ENCODE results near the gene KIT.

DNA sequence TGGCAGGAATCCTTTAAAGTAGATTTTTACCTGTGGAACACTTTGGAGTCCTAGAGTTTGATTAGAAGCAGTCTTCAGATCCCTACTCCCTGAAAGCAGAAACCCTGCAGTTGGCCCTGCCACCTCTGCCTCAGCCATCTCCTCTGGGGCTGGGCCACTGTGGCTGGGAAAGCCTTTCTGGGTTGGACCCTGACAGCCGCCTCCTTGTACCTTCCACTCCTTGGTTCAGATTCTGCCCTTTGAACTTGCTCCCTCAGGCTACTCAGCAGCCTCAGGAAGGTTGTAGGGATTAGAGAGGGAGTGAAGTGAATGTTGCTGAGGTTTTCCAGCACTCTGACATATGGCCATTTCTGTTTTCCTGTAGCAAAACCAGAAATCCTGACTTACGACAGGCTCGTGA lies 65.5 kb downstream of the KIT start:
- no peak for TF ChIP-seq EZH2 (IDR thresholded peaks at IDR 0.05; ENCODE audit: borderline replicate concordance, insufficient read depth, low read depth, low read length, poor library complexity, severe bottlenecking)
- TF ChIP-seq, protein P1, sequence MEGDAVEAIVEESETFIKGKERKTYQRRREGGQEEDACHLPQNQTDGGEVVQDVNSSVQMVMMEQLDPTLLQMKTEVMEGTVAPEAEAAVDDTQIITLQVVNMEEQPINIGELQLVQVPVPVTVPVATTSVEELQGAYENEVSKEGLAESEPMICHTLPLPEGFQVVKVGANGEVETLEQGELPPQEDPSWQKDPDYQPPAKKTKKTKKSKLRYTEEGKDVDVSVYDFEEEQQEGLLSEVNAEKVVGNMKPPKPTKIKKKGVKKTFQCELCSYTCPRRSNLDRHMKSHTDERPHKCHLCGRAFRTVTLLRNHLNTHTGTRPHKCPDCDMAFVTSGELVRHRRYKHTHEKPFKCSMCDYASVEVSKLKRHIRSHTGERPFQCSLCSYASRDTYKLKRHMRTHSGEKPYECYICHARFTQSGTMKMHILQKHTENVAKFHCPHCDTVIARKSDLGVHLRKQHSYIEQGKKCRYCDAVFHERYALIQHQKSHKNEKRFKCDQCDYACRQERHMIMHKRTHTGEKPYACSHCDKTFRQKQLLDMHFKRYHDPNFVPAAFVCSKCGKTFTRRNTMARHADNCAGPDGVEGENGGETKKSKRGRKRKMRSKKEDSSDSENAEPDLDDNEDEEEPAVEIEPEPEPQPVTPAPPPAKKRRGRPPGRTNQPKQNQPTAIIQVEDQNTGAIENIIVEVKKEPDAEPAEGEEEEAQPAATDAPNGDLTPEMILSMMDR (IDR thresholded peaks at IDR 0.05): no peak
